ENCODE results near the gene MSL3B.

The MSL3B gene

DNA sequence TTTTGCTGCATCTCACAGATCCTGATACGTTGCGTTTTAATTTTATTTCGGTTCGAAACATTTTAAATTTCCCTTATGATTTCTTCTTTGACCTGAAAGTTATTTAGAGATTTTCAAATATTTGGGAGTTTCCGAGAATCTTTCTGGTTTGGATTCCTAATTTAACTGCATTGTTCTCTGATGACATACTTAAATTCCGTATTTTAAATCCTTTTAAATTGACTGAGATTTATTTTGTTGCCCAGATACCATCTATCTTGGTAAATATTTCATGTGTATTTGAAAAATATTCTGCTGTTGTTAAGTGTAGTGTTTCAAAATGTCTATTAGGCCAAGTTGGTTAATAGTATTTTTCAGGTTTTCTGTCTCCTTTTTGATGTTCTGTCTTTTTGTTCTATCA is 52.3 kb downstream of the MSL3B start:
- DNase-seq = no peak

Data from activated naive CD4-positive, alpha-beta T cell (primary cell).